GM12874 (cell line): ENCODE data around the gene MXRA7.

ENCODE experiments used
- CTCF ChIP-seq: IDR thresholded peaks from 2 replicates; pipeline ENCODE4 v1.5.1; 2011; ENCODE audit warnings: low read depth, mild to moderate bottlenecking, control low read depth, low read length, moderate library complexity; ENCODE audit not compliant: insufficient read depth

Gene MXRA7

GRCh38 chr17:76737082-76737675, 26.4 kb upstream of the MXRA7 start, which contains the start of gene SRSF2:
TSS of gene SRSF2 (minus strand) at chr17:76737331. CDS start at chr17:76737160, 171 bp downstream.
- TF ChIP-seq CTCF, result no peak

GRCh38 chr17:76736349-76737081, 25.8 kb upstream of the MXRA7 start:
- no peak for TF ChIP-seq CTCF

- TF ChIP-seq CTCF, result no peak
Observed at GRCh38 chr17:76735586-76736348, 25.0 kb upstream of the MXRA7 start.

- no peak for TF ChIP-seq CTCF
Observed at GRCh38 chr17:76735006-76735405, 24.2 kb upstream of the MXRA7 start.

GRCh38 chr17:76734080-76734840, 23.5 kb upstream of the MXRA7 start:
- no peak for TF ChIP-seq CTCF

GRCh38 chr17:76733618-76733957, 22.8 kb upstream of the MXRA7 start:
- no peak for TF ChIP-seq CTCF
